Measurements from ENCODE around the gene S100A8. TPM values are rescaled to one million over a fixed set of nuclear protein-coding genes. Genes with fewer than 3 reads are reported as not detected.

Gene S100A8
- total and polyA plus RNA-seq, 2 donors: 291 to 754 TPM

GRCh38 chr1:153357076-153357852 lies 33.6 kb downstream of the S100A8 start:
- H3K4me1 ChIP-seq (ENCODE audit: control insufficient read depth in 2 of 2, insufficient read depth in 2 of 2, low read length in 2 of 2): peaks cover 0 to 9% of the 10 kb centered on the region in 2 donors
- no peaks in the 10 kb centered on the region for H3K9me3 ChIP-seq (ENCODE audit: control insufficient read depth in 2 of 2, insufficient read depth in 1 of 2, low read length in 1 of 2)
- no peaks in the 10 kb centered on the region for H3K27me3 ChIP-seq (ENCODE audit: control insufficient read depth in 2 of 2, insufficient read depth in 1 of 2, low read length in 1 of 2)
- DNase-seq (ENCODE audit: low read depth in 6 of 9, low spot score in 9 of 9): no peak
- no peak overlapping the region for H3K4me3 ChIP-seq (ENCODE audit: low read length in 2 of 2)
- no peak overlapping the region for H3K27ac ChIP-seq (ENCODE audit: low read depth in 1 of 2, low read length in 1 of 2)
- 37% methylated on average over 10 of the region's 10 CpGs for WGBS
- no peaks in the 10 kb centered on the region for H3K36me3 ChIP-seq (ENCODE audit: control insufficient read depth in 2 of 2, insufficient read depth in 2 of 2, low read length in 1 of 2)

GRCh38 chr1:153356392-153357075 lies 34.3 kb downstream of the S100A8 start:
- no peaks in the 10 kb centered on the region for H3K27me3 ChIP-seq (ENCODE audit: control insufficient read depth in 2 of 2, insufficient read depth in 1 of 2, low read length in 1 of 2)
- no peaks in the 10 kb centered on the region for H3K36me3 ChIP-seq (ENCODE audit: control insufficient read depth in 2 of 2, insufficient read depth in 2 of 2, low read length in 1 of 2)
- WGBS: 96% methylated on average over 8 of the region's 8 CpGs
- no peak for DNase-seq (ENCODE audit: low read depth in 6 of 9, low spot score in 9 of 9)
- no peak overlapping the region for H3K27ac ChIP-seq (ENCODE audit: low read depth in 1 of 2, low read length in 1 of 2)
- H3K9me3 ChIP-seq (ENCODE audit: control insufficient read depth in 2 of 2, insufficient read depth in 1 of 2, low read length in 1 of 2): no peaks in the 10 kb centered on the region
- no peak overlapping the region for H3K4me3 ChIP-seq (ENCODE audit: low read length in 2 of 2)
- peaks cover 0 to 9% of the 10 kb centered on the region in 2 donors for H3K4me1 ChIP-seq (ENCODE audit: control insufficient read depth in 2 of 2, insufficient read depth in 2 of 2, low read length in 2 of 2)

- H3K27ac ChIP-seq (ENCODE audit: low read depth in 1 of 2, low read length in 1 of 2): no peak overlapping the region
- 64% methylated on average over 10 of the region's 10 CpGs for WGBS
- H3K27me3 ChIP-seq (ENCODE audit: control insufficient read depth in 2 of 2, insufficient read depth in 1 of 2, low read length in 1 of 2): no peaks in the 10 kb centered on the region
- H3K36me3 ChIP-seq (ENCODE audit: control insufficient read depth in 2 of 2, insufficient read depth in 2 of 2, low read length in 1 of 2): no peaks in the 10 kb centered on the region
- no peak overlapping the region for H3K4me3 ChIP-seq (ENCODE audit: low read length in 2 of 2)
- no peaks in the 10 kb centered on the region for H3K9me3 ChIP-seq (ENCODE audit: control insufficient read depth in 2 of 2, insufficient read depth in 1 of 2, low read length in 1 of 2)
- H3K4me1 ChIP-seq (ENCODE audit: control insufficient read depth in 2 of 2, insufficient read depth in 2 of 2, low read length in 2 of 2): peaks cover 0 to 9% of the 10 kb centered on the region in 2 donors
- peak in 4 of 9 donors; percentile 18 to 54 (median 34) for DNase-seq (ENCODE audit: low read depth in 6 of 9, low spot score in 9 of 9)
Measured at GRCh38 chr1:153355445-153356071, 35.3 kb downstream of the S100A8 start.

GRCh38 chr1:153354515-153355193 lies 36.2 kb downstream of the S100A8 start:
- Histone ChIP-seq H3K27me3 (ENCODE audit: control insufficient read depth in 2 of 2, insufficient read depth in 1 of 2, low read length in 1 of 2) (no peaks in the 10 kb centered on the region), H3K4me1 (ENCODE audit: control insufficient read depth in 2 of 2, insufficient read depth in 2 of 2, low read length in 2 of 2) (peaks cover 0 to 9% of the 10 kb centered on the region in 2 donors), H3K9me3 (ENCODE audit: control insufficient read depth in 2 of 2, insufficient read depth in 1 of 2, low read length in 1 of 2) (no peaks in the 10 kb centered on the region), H3K36me3 (ENCODE audit: control insufficient read depth in 2 of 2, insufficient read depth in 2 of 2, low read length in 1 of 2) (no peaks in the 10 kb centered on the region), H3K27ac (ENCODE audit: low read depth in 1 of 2, low read length in 1 of 2) (no peak overlapping the region), H3K4me3 (ENCODE audit: low read length in 2 of 2) (no peak overlapping the region)
- 89% methylated on average over 8 of the region's 8 CpGs for WGBS
- no peak for DNase-seq (ENCODE audit: low read depth in 6 of 9, low spot score in 9 of 9)

- no peak for DNase-seq (ENCODE audit: low read depth in 6 of 9, low spot score in 9 of 9)
- Histone ChIP-seq H3K9me3 (ENCODE audit: control insufficient read depth in 2 of 2, insufficient read depth in 1 of 2, low read length in 1 of 2) (no peaks in the 10 kb centered on the region), H3K4me3 (ENCODE audit: low read length in 2 of 2) (no peak overlapping the region), H3K27me3 (ENCODE audit: control insufficient read depth in 2 of 2, insufficient read depth in 1 of 2, low read length in 1 of 2) (no peaks in the 10 kb centered on the region), H3K4me1 (ENCODE audit: control insufficient read depth in 2 of 2, insufficient read depth in 2 of 2, low read length in 2 of 2) (peaks cover 0 to 9% of the 10 kb centered on the region in 2 donors), H3K27ac (ENCODE audit: low read depth in 1 of 2, low read length in 1 of 2) (no peak overlapping the region), H3K36me3 (ENCODE audit: control insufficient read depth in 2 of 2, insufficient read depth in 2 of 2, low read length in 1 of 2) (no peaks in the 10 kb centered on the region)
- 78% methylated on average over 7 of the region's 7 CpGs for WGBS
Measured at GRCh38 chr1:153353226-153353947, 37.5 kb downstream of the S100A8 start.

- no peak overlapping the region for H3K27ac ChIP-seq (ENCODE audit: low read depth in 1 of 2, low read length in 1 of 2)
- peaks cover 0 to 5% of the 10 kb centered on the region in 2 donors for H3K4me1 ChIP-seq (ENCODE audit: control insufficient read depth in 2 of 2, insufficient read depth in 2 of 2, low read length in 2 of 2)
- no peak overlapping the region for H3K4me3 ChIP-seq (ENCODE audit: low read length in 2 of 2)
- WGBS: under 1% methylated on average over 4 of the region's 4 CpGs
- H3K27me3 ChIP-seq (ENCODE audit: control insufficient read depth in 2 of 2, insufficient read depth in 1 of 2, low read length in 1 of 2): no peaks in the 10 kb centered on the region
- no peaks in the 10 kb centered on the region for H3K36me3 ChIP-seq (ENCODE audit: control insufficient read depth in 2 of 2, insufficient read depth in 2 of 2, low read length in 1 of 2)
- peak in 6 of 9 donors; percentile 29 to 64 (median 38) for DNase-seq (ENCODE audit: low read depth in 6 of 9, low spot score in 9 of 9)
- no peaks in the 10 kb centered on the region for H3K9me3 ChIP-seq (ENCODE audit: control insufficient read depth in 2 of 2, insufficient read depth in 1 of 2, low read length in 1 of 2)
Measured at GRCh38 chr1:153352523-153352922, 38.4 kb downstream of the S100A8 start.

- no peak overlapping the region for H3K4me3 ChIP-seq (ENCODE audit: low read length in 2 of 2)
- no peak overlapping the region for H3K27ac ChIP-seq (ENCODE audit: low read depth in 1 of 2, low read length in 1 of 2)
- H3K4me1 ChIP-seq (ENCODE audit: control insufficient read depth in 2 of 2, insufficient read depth in 2 of 2, low read length in 2 of 2): peaks cover 4 to 12% of the 10 kb centered on the region in 2 donors
- DNase-seq (ENCODE audit: low read depth in 6 of 9, low spot score in 9 of 9): no peak
- 60% methylated on average over 1 of the region's 1 CpG for WGBS
- no peaks in the 10 kb centered on the region for H3K9me3 ChIP-seq (ENCODE audit: control insufficient read depth in 2 of 2, insufficient read depth in 1 of 2, low read length in 1 of 2)
- no peaks in the 10 kb centered on the region for H3K36me3 ChIP-seq (ENCODE audit: control insufficient read depth in 2 of 2, insufficient read depth in 2 of 2, low read length in 1 of 2)
- H3K27me3 ChIP-seq (ENCODE audit: control insufficient read depth in 2 of 2, insufficient read depth in 1 of 2, low read length in 1 of 2): no peaks in the 10 kb centered on the region
Measured at GRCh38 chr1:153350321-153350957, 40.4 kb downstream of the S100A8 start.
